Stimulated activated CD8-positive, alpha-beta memory T cell treated with anti-CD3 and anti-CD28 coated beads, Interleukin-15, amount 100 ng/mL, for 4 hours (primary cell): ENCODE measurements around the gene GEMIN5.
"Not testable (repeated sequence)": the region's sequence is repeated elsewhere in the genome, so short reads cannot be mapped to it uniquely, and the experiment has no call there.

Experiments
- DNase-seq, 2 donors: peaks; one replicate each; pipeline ENCODE4 v3.0.0-alpha.2; 2020; ENCODE audit warnings: low read depth in 2 of 2

Gene GEMIN5

GRCh38 chr5:154937718-154938466 lies at the start of gene GEMIN5:
Gene GEMIN5 (minus strand): TSS chr5:154938211. CDS start chr5:154938133, 78 bp downstream.
- DNase-seq: peak; percentile 68 to 73

- no peak for DNase-seq
Observed at GRCh38 chr5:154986151-154986550, 48.1 kb upstream of the GEMIN5 start.

- DNase-seq: no peak
Observed at GRCh38 chr5:154984946-154985516, 47.0 kb upstream of the GEMIN5 start.

- DNase-seq: not testable (repeated sequence)
Observed at GRCh38 chr5:154978294-154978693, 40.3 kb upstream of the GEMIN5 start.

- no peak for DNase-seq
Observed at GRCh38 chr5:154977409-154977808, 39.4 kb upstream of the GEMIN5 start.

- DNase-seq: not testable (repeated sequence)
Observed at GRCh38 chr5:154976082-154976481, 38.1 kb upstream of the GEMIN5 start.

GRCh38 chr5:154972476-154973080 lies 34.6 kb upstream of the GEMIN5 start:
- no peak for DNase-seq

GRCh38 chr5:154971501-154971900 lies 33.5 kb upstream of the GEMIN5 start:
- DNase-seq: no peak

GRCh38 chr5:154970759-154971158 lies 32.7 kb upstream of the GEMIN5 start:
- no peak for DNase-seq

GRCh38 chr5:154968953-154969352 lies 30.9 kb upstream of the GEMIN5 start:
- no peak for DNase-seq

- no peak for DNase-seq
Observed at GRCh38 chr5:154967421-154968024, 29.5 kb upstream of the GEMIN5 start.

- no peak for DNase-seq
Observed at GRCh38 chr5:154966874-154967273, 28.9 kb upstream of the GEMIN5 start.

- no peak for DNase-seq
Observed at GRCh38 chr5:154966081-154966841, 28.2 kb upstream of the GEMIN5 start.

- DNase-seq: no peak
Observed at GRCh38 chr5:154962494-154962893, 24.5 kb upstream of the GEMIN5 start.

- no peak for DNase-seq
Observed at GRCh38 chr5:154956712-154957111, 18.7 kb upstream of the GEMIN5 start.

GRCh38 chr5:154949781-154950180 lies 11.8 kb upstream of the GEMIN5 start:
- no peak for DNase-seq

GRCh38 chr5:154948313-154948712 lies 10.3 kb upstream of the GEMIN5 start:
- DNase-seq: no peak

- DNase-seq: no peak
Observed at GRCh38 chr5:154947778-154948177, 9.8 kb upstream of the GEMIN5 start.

GRCh38 chr5:154945695-154946301 lies 7.8 kb upstream of the GEMIN5 start:
- DNase-seq: no peak

GRCh38 chr5:154944716-154945115 lies 6.7 kb upstream of the GEMIN5 start:
- DNase-seq: no peak

- DNase-seq: no peak
Observed at GRCh38 chr5:154943527-154943926, 5.5 kb upstream of the GEMIN5 start.
